A673 (cell line): ENCODE data around the gene KCNH3. TPM values are rescaled to one million over a fixed set of nuclear protein-coding genes. Genes with fewer than 3 reads are reported as not detected.

ENCODE experiments used
- BruUV-seq: library from RNA; stranded (reverse); fragments of 400-500 nt; replicated peaks from 2 replicates; lab custom pipeline; 2021; lab: Mats Ljungman, UMichigan
- CTCF ChIA-PET: fragments of 300-600 bp; sonication (Branson Sonifier 250); formaldehyde crosslinking; loops from one replicate; lab custom pipeline; 2022; ENCODE audit warnings: antibody characterized with exemption; lab: Charles Lee
- POLR2A ChIA-PET: fragments of 300-600 bp; sonication (Branson Sonifier 250); formaldehyde crosslinking; loops from one replicate; lab custom pipeline; 2022; ENCODE audit warnings: antibody characterized with exemption; ENCODE audit not compliant: low non-redundant PET; lab: Charles Lee
- DNase-seq: peaks from one replicate; pipeline ENCODE4 v3.0.0-alpha.2; 2015; ENCODE audit warnings: low spot score
- H3K27ac ChIP-seq: fragments of 200-600 bp; sonication (generic); 2 replicates; pipeline ENCODE4 v1.5.1; 2016; ENCODE audit warnings: mixed run types, low read depth, mild to moderate bottlenecking, mixed read lengths, antibody characterized with exemption, low read length; ENCODE audit not compliant: poor library complexity, severe bottlenecking
- H3K27me3 ChIP-seq: fragments of 200-600 bp; sonication (generic); replicated peaks from 2 replicates; pipeline ENCODE4 v1.6.1; 2017; ENCODE audit warnings: mixed run types, low read depth, mild to moderate bottlenecking, mixed read lengths, antibody characterized with exemption, low read length; ENCODE audit not compliant: insufficient read depth, poor library complexity
- H3K36me3 ChIP-seq: fragments of 200-600 bp; sonication (generic); 2 replicates; pipeline ENCODE4 v1.6.1; 2016; ENCODE audit warnings: mixed run types, mild to moderate bottlenecking, mixed read lengths, antibody characterized with exemption, low read length; ENCODE audit not compliant: insufficient read depth, poor library complexity, severe bottlenecking
- H3K4me1 ChIP-seq: fragments of 200-600 bp; sonication (generic); 2 replicates; pipeline ENCODE4 v1.6.1; 2017; ENCODE audit warnings: mixed run types, mild to moderate bottlenecking, mixed read lengths, antibody characterized with exemption, low read length; ENCODE audit not compliant: insufficient read depth, poor library complexity, severe bottlenecking
- H3K4me3 ChIP-seq: fragments of 200-600 bp; sonication (generic); 2 replicates; pipeline ENCODE4 v1.5.1; 2016; ENCODE audit warnings: low read depth, mixed run types, mild to moderate bottlenecking, mixed read lengths, low read length; ENCODE audit not compliant: poor library complexity, severe bottlenecking
- H3K9me3 ChIP-seq: fragments of 200-600 bp; sonication (generic); 2 replicates; pipeline ENCODE4 v1.6.1; 2016; ENCODE audit warnings: mixed run types, low read depth, mild to moderate bottlenecking, mixed read lengths, antibody characterized with exemption, low read length; ENCODE audit not compliant: poor library complexity, severe bottlenecking
- CTCF ChIP-seq: fragments of 300-800, 200-600 bp; sonication (generic); conservative IDR thresholded peaks from 2 replicates; pipeline ENCODE4 v1.5.1; 2017; ENCODE audit warnings: low read depth, mild to moderate bottlenecking, antibody characterized with exemption, low read length, moderate library complexity, mixed read lengths
- EZH2 ChIP-seq: fragments of 200-600 bp; sonication (generic); IDR thresholded peaks from 2 replicates; pipeline ENCODE4 v1.6.1; 2017; ENCODE audit warnings: borderline replicate concordance, low read depth, mild to moderate bottlenecking, mixed read lengths, antibody characterized with exemption, low read length; ENCODE audit not compliant: poor library complexity, severe bottlenecking
- intact Hi-C: fragments of 100-400 bp; cut with micrococcal nuclease; formaldehyde crosslinking; loops from one replicate; pipeline ENCODE4 v1.10.0; 2022; ENCODE audit not compliant: unreplicated experiment
- total RNA-seq: library from RNA; stranded (reverse); gene quantifications from 2 replicates; pipeline ENCODE4 v1.2.3, GENCODE V29; 2021

The KCNH3 gene
- total RNA-seq, 1 experiment from 2014 or later: 4.0 TPM

- POLR2A ChIA-PET: interaction anchor here (0.9 kb wide), 1 partner anchor 31 kb away, joined by 3 read pairs; no protein-coding TSS in a partner anchor
- no TSS peak for BruUV-seq
- Histone ChIP-seq H3K36me3 (no peaks in the 10 kb centered on the region), H3K4me1 (no peaks in the 10 kb centered on the region), H3K9me3 (no peaks in the 10 kb centered on the region), H3K4me3 (no peak overlapping the region), H3K27ac (no peak overlapping the region), H3K27me3 (no peaks in the 10 kb centered on the region)
- peak; percentile 41 for DNase-seq
- intact Hi-C loops: no loop called here
- TF ChIP-seq CTCF (no peak), EZH2 (no peak)
- CTCF ChIA-PET: no interaction called here
Observed at GRCh38 chr12:49489720-49490119, 49.1 kb upstream of the KCNH3 start.

- intact Hi-C loops: no loop called here
- TF ChIP-seq EZH2: no peak
- ChIA-PET POLR2A (no interaction called here), CTCF (interaction anchor here (0.5 kb wide), 1 partner anchor 26 kb away, joined by 4 read pairs; no protein-coding TSS in a partner anchor)
- H3K36me3 ChIP-seq: peaks cover 4% of the 10 kb centered on the region
- no peak for DNase-seq
- H3K27me3 ChIP-seq: no peaks in the 10 kb centered on the region
- H3K4me1 ChIP-seq: no peaks in the 10 kb centered on the region
- no peaks in the 10 kb centered on the region for H3K9me3 ChIP-seq
- H3K27ac ChIP-seq: no peak overlapping the region
- no TSS peak for BruUV-seq
- H3K4me3 ChIP-seq: no peak overlapping the region
Observed at GRCh38 chr12:49491823-49492222, 47.0 kb upstream of the KCNH3 start.

GRCh38 chr12:49493900-49494299 is 44.9 kb upstream of the KCNH3 start:
- Histone ChIP-seq H3K27me3 (no peaks in the 10 kb centered on the region), H3K9me3 (no peaks in the 10 kb centered on the region), H3K36me3 (peaks cover 5% of the 10 kb centered on the region), H3K27ac (no peak overlapping the region), H3K4me1 (no peaks in the 10 kb centered on the region), H3K4me3 (no peak overlapping the region)
- no TSS peak for BruUV-seq
- intact Hi-C loops: no loop called here
- POLR2A ChIA-PET: no interaction called here
- no peak for TF ChIP-seq CTCF
- no peak for TF ChIP-seq EZH2
- DNase-seq: no peak
- CTCF ChIA-PET: no interaction called here
